GM12872 (cell line): ENCODE results near the gene RALGDS.

Experiments
- TF ChIP-seq, protein P1 (sequence below): IDR thresholded peaks from 3 replicates; pipeline ENCODE4 v1.5.1; 2011; ENCODE audit warnings: low read depth, mild to moderate bottlenecking, low read length, moderate library complexity; ENCODE audit not compliant: insufficient read depth

The RALGDS gene

DNA sequence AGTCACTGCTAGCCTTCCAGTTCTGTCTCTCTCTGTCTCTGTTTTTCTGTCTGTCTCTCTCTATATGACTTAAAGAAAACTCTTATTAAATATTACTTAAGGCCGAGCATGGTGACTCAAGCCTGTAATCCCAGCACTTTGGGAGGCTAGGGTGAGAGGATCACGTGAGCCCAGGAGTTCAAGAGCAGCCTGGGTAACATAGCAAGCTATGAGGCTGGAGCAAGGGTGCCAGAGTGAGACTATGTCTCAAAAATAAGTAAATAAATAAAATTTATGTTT is 44.4 kb upstream of the RALGDS start:
- TF ChIP-seq, protein P1, sequence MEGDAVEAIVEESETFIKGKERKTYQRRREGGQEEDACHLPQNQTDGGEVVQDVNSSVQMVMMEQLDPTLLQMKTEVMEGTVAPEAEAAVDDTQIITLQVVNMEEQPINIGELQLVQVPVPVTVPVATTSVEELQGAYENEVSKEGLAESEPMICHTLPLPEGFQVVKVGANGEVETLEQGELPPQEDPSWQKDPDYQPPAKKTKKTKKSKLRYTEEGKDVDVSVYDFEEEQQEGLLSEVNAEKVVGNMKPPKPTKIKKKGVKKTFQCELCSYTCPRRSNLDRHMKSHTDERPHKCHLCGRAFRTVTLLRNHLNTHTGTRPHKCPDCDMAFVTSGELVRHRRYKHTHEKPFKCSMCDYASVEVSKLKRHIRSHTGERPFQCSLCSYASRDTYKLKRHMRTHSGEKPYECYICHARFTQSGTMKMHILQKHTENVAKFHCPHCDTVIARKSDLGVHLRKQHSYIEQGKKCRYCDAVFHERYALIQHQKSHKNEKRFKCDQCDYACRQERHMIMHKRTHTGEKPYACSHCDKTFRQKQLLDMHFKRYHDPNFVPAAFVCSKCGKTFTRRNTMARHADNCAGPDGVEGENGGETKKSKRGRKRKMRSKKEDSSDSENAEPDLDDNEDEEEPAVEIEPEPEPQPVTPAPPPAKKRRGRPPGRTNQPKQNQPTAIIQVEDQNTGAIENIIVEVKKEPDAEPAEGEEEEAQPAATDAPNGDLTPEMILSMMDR: no peak

DNA sequence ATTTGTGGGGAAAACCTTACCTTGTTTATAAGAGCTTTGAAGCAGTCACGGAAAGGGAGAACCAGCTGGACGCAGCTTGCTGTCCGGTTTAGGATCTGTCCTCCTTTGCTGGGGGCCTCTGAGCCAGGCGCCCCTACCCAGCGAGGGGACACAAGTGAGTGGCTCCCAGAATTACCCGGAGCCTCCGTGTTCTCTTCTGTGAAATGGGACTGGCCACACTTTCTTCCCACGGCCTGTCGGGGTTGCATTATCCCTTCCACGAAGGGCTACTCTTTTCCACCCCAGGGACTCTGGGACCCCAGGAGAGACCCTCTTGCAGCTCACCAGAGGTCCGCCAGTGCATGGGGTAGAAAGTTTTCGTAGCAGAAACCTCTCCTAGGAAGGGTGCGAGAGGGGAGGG is 43.2 kb upstream of the RALGDS start:
- TF ChIP-seq, protein P1: no peak

DNA sequence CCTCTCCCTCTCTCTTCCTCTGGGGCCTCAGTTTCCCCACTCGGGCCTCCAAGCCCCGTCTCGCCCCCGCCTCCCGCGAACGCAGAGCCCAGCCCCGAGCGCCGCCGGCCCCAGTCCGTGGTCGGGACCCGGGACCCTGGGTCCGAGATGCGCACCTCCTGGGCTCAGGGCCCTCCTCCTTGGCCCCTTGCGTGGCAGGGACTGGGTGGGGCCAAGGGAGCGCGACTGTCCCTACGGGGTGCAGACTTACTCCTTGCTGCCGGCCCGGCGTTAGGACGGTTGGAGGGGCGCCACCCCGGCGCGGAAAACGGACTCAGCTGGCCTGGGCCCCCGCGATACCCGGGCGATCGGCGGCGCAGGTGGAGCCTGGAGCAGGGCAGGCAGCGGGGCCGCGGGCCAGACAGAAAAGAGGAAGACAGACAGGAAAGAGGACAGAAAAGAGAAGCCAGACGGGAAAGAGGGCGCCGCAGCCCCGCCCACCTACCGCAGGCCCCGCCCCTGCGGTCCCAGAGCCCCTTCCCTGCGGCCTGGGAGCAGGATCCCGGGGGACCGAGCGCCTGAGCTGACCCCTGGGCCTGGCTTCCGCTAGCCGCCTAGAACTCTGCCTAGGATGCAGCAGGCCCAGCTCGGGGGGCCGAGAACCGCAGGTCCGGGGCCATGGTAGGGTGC is 42.6 kb upstream of the RALGDS start, which contains the start of gene GBGT1:
Gene GBGT1 (minus strand): TSS at position 411 of the 669 bp plus-strand sequence. CDS start 1,502 bp downstream, outside the sequence.
- TF ChIP-seq, protein P1: no peak

DNA sequence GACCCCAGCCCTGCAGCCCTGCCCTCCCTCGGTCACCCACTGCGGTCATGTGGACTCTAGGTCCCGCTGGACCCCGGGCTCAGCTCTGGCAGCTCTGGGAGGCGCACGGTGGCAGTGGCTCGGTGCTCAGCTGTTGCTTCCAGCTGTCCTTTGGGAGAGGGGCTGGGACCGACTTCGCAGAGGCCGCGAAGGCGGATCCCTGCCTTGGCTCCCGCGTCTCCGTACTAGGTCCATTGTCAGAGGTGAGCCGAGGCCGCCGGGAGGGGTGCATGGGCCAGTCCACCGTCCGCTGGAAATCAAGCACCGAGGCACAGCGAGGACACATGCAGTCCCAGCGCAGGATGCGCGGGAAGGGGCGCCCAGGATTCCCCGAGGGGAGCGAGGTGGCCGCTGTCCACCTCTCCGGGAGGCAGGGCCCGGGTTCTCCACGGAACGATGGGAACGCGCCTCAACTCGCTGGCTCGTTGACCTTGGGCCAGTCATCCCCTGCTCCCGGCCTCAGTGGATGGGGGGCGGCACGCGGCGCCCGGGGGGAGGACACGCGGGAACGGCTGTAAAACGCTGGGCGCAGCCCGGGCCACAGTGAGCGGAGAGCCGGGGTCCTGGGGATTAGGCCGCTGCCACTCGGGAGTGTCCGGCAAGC is 41.9 kb upstream of the RALGDS start:
- TF ChIP-seq, protein P1: no peak

DNA sequence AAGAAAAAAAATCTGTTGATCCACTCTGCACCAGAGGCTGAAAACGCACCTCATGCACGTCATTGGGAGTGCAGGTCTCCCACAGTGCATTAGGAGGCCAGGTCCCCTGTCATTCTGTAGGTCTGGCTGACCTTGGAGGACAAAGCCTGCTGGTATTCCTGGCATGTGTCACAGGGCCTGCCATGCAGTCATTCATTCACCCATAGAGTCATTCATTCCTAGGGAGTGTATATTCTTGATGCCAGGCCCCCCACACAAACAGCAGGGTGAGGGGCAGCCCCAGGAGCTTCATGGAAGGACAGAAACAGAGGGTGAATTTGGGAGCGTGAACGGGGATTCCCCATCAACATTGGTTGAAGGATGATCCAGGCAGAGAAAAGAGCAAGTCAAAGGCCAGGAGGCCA is 40.5 kb upstream of the RALGDS start:
- TF ChIP-seq, protein P1: no peak

DNA sequence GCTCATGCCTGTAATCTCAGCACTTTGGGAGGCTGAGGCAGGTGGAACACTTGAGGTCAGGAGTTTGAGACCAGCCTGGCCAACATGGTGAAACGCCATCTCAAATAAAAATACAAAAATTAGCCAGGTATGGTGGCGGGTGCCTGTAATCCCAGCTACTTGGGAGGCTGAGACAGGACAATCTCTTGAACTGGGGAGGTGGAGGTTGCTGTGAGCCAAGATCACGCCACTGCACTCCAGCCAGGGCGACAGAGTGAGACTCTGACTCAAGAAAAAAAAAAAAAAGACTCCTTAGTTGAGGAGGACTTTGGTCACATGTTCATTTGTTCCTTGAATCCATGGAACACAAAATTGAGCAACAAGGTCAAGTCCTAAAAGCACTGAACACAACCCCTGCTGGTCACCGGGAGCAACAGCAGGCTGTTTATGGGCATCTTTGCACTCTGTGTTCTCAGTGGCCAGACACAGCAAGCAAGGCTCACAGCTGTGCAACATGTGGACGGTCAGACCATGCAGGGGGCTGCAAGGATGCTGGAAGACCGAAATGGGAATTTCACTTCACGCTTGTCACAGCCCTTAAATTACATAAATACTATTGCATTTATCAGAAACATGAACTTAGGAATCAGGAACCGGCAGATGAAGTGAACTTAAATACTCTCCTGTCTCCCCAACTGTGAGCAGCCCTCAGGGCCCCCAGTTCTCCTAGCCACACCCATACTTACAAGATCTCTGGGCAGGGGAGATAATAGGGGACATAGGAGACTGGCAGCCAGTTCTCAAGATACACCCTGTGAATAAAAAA is 39.9 kb upstream of the RALGDS start:
- TF ChIP-seq, protein P1: peak; percentile 93

DNA sequence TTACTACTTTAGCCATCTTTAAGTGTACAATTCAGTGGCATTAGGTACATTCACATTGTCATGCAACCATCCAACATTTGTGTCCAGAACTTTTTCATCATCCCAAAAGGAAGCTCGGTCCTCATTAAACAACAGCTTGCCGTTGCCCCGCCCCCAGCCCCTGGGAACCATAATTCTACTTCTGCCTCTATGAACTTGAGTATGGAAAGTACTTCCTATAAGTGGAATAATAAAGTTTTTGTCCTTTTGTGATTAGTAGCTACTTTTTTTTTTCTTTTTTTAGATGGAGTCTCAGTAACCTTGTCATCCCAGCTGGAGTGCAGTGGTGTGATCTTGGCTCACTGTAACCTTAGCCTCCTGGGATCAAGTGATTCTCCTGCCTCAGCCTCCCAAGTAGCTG is 37.7 kb upstream of the RALGDS start:
- TF ChIP-seq, protein P1: no peak
